A172 (cell line): ENCODE measurements around the gene RND1. TPM values are rescaled to one million over a fixed set of nuclear protein-coding genes. Genes with fewer than 3 reads are reported as not detected.
"Not testable (repeated sequence)": the region's sequence is repeated elsewhere in the genome, so short reads cannot be mapped to it uniquely, and the experiment has no call there.

ENCODE experiments used
- DNase-seq: peaks from one replicate; pipeline ENCODE4 v3.0.0-alpha.2; 2015; ENCODE audit warnings: low spot score
- total RNA-seq: library from RNA; depleted of rRNA; stranded (reverse); fragments of >200 nt; shearing (Covaris generic); gene quantifications from 2 replicates; pipeline ENCODE4 v1.2.3, GENCODE V29; 2014; rRNA removed

Gene RND1
- 0.12 and 0.24 TPM in 2 replicates for total RNA-seq

- DNase-seq = peak; percentile 91
These were observed at the start of gene RND1 for GRCh38 chr12:48865281-48866051. RND1 (minus strand) TSS chr12:48865870; CDS start chr12:48865767, 103 bp downstream.

GRCh38 chr12:48910196-48910595 is 44.5 kb upstream of the RND1 start:
- no peak for DNase-seq

GRCh38 chr12:48909698-48910097 is 44.0 kb upstream of the RND1 start:
- DNase-seq = not testable (repeated sequence)

DNA sequence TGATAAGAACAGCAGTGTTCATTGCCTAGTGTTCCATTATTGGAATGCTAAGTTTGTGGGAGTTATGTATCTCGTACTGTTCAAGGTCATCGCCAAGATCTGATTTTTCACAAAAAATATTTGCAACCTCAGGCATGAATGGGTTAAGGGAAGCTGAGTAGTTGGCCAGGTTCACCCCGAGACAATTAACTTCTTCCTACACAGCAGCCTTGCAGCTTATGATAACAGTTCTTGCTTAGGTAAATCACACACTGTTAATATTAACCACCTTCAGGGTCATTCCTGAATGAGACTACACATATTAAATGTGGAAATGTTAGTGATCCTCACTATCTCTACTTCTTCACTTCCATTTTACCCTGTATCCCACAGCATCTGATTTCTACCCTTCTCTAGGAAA is 41.6 kb upstream of the RND1 start:
- DNase-seq = no peak

DNA sequence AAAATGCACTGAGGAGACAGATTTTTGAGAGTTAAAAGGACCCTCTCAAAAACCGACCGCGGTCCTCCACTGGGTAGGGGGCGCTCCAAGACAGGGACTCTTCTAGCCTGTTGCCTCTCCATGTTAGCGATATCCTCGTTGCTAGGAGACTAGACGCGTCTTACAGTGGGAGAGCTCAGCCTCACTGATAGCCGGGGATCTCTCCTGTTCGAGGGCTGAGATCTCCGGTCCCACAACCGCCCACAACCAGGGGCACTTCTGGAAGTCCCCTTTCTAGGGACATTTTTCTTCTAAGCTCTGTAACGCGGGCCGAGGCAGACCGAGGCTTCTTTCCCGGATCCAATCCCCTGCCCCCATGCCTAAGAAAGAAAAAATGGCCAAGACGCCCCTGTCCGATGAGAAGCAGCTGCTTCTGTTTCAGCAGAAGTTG is 38.3 kb upstream of the RND1 start:
- peak; percentile 70 for DNase-seq

DNA sequence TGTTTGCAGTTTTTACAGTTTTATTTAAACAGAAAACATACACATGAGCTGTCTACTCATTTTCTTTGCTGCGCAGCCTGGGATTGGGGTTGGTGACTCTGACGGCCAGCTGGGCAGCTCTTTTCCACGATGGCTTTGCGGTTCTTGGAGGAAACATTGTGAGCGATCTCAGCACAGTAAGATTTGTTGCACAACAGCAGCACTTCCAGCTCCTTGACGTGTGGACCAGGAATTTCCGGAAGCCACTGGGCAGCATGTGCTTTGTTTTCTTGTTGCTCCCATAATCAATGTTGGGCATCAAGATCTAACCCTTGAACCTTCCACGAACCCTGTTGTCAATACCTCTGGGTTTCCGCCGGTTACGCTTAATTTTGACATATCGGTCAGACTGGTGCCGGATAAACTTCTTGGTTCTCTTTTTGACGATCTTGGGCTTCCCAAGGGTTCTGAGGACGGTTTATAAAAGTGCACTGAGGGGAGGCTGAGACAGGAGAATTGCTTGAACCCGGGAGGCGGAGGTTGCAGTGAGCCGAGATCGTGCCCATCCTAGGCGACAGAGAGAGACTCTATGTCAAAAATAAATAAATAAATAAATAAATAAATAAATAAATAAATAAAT is 37.8 kb upstream of the RND1 start:
- no peak for DNase-seq

DNA sequence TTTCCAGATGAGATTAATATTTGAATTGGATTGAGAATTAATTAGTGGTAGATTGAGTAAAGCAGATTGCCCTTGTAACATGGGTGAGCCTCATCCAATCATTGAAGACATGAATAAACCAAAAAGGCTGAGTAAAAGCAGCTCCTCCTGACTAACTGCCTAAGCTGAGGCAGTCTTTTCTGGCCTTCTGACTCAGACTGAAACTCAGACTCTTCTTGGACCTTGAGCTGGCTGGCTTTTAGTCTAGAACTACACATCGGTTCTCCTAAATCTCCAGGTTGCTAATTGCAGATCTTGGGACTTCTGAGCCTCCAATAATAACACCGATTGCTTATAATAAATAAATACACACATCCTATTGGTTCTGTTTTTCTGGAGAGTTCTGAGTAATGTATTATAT is 35.6 kb upstream of the RND1 start:
- DNase-seq = no peak

GRCh38 chr12:48899651-48900050 is 34.0 kb upstream of the RND1 start:
- DNase-seq = no peak

- DNase-seq = no peak
These were observed 28.6 kb upstream of the RND1 start for GRCh38 chr12:48894271-48894670.

DNA sequence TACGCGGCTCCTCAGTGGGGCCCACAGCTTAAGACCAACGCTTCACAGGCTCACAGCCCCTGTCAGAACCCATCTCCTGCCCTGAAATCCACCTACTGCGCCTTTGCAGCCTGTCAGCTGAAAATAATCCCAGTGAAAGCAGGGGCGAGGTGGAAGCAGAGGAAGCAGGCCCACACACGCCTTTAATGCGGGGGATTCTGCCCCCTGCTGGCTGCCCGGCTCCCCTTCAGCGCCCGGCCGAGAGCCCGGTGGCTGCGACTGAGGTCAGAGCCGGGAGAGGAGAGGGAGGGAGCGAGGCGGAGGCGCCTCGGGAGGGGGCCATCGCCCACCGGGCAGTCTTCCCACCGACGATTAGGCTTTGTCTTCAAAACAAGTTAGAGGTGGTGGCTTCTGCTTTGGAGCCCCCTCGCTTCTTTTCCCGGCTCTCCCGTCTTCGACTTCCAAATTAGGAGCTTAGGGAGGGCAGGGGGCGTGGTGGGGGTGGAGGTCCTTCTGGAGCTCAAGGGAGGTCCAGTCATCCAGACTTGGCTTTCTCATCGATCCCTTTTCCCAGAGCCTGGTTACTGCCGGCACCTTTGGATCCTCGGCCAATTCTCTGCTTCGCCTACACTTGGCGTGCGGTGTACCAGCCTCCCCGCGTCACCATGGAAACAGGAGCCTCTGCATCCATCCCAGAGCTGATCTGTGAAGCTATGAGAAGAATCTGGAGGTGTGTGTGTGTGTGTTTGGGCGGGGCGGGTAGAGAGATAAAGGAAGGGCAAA is 25.2 kb upstream of the RND1 start:
- peak; percentile 53 for DNase-seq

- DNase-seq = no peak
These were observed 24.0 kb upstream of the RND1 start for GRCh38 chr12:48889679-48890078.

GRCh38 chr12:48883305-48884161 is 17.9 kb upstream of the RND1 start:
- no peak for DNase-seq

GRCh38 chr12:48882972-48883304 is 17.3 kb upstream of the RND1 start:
- no peak for DNase-seq

DNA sequence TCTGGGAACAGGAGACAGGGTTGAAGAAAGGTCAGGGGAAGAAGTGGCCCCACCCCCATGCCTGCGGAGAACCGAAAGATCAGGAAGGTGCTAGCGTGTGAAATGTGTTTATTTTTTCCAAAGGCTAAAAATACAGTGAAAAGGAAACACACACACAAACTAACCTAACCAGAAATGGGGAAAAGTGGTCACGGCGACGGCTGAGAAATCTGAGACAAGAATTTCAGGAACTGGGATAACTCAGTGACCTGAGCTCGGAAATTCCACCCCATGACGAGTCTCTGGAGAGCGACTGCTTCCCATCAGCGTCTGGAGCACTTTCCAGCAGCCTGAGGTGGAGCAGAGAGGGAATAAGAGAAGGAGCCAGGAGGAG is 16.6 kb upstream of the RND1 start:
- no peak for DNase-seq

DNA sequence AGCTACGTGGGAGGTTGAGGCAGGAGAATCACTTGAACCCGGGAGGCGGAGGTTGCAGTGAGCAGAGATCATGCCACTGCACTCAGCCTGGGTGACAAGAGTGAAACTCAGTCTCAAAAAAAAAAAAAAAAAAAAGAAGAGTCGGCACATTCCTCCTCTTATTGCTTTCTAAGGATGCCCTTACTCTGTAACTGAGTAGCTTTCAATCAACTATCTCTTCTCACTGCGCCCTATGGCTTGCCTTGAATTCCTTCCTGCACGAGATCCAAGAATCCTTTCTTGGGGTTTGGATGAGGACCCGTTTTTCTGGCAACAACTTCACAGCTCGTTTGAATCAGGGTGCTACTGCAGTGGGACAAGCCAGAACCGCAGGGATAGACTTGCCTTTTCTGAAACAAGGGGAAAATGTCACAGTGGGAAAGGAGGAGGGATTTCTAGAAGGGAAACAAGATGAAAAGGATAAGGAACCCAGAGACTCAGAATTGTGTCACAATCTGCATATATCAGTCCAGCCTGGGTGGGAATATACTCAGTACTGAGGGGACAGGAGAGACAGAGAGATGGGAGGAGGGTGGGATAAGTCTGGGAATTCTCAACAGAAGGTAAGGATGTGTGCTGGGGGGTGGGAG is 16.1 kb upstream of the RND1 start:
- DNase-seq = no peak

DNA sequence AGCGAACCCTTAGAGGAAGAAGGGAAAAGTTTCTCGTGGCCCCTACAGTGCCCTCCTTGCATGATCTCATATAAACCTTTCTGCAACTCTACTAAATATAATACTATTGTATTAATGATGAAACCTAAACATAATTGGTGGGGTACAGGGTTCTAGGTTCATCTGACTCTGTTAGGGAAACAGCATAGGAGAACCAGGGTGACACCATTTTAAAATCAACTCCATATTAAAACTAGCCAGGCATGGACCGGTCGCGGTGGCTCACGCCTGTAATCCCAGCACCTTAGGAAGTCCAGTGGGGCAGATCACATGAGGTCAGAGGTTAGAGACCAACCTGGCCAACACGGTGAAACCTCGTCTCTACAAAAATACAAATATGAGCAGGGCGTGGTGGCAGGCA is 15.0 kb upstream of the RND1 start:
- DNase-seq = no peak

DNA sequence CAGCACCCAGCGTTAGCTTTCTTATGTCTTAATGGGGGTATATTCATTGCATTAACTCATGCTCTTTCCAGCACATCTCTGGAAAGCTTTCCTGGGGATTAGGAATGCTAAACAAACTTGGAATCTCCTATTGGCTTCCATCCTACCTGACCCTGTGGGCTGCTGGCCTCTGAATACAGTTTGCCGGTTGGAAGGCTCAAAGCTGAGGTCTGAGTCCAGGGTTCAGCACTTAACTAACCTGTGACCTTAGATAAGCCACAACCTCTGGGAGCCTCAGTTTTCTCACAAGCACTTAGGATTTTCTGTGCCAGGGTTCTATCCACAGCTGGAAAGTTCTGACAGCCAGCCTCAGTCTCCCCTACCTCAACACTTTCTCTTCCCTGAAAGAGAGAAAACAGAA is 12.9 kb upstream of the RND1 start:
- no peak for DNase-seq

DNA sequence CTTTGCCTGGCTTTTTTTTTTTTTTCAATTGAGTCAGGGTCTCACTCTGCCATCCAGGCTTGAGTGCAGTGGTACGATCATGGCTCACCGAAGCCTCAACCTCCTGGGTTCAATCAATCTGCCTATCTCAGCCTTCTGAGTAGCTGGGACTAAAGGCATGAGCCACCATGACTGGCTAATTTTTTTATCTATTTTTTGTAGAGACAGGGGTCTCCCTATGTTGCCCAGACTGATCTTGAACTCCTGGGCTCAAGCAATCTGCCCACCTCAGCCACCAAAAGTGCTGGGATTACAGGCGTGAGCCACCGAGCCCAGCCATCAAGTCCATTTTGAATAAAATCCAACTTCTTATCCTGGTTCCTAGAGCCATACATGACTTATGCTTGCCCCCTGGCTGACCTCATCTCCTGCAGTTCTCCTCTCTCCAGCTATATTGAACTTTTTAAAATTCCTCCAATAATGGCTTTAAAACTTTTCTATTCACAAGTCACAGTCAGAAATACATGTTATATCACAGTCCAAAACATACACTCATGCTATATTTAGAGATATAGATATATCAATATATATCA is 10.4 kb upstream of the RND1 start:
- DNase-seq = no peak

- DNase-seq = not testable (repeated sequence)
These were observed 7.9 kb upstream of the RND1 start for GRCh38 chr12:48873534-48873933.

DNA sequence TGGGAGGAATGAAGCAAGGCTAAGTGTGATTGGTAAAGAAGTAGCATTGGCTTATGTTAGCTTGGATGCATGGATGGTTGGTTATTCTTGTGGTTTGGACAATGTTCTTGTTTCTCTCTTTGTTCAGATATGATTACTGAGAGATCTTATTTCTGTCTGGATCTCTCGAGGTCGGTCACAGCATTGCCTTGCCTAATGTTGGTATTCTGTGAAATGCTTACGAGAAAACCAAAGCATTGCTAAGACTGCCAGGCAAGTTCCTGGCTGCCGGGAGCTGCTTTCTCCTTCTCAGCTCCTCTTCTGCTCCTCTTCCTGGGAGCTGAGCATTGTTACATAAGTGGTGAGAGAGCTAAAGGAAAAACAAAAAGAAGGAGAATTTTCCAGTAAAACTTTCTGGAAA is 7.4 kb upstream of the RND1 start:
- no peak for DNase-seq

DNA sequence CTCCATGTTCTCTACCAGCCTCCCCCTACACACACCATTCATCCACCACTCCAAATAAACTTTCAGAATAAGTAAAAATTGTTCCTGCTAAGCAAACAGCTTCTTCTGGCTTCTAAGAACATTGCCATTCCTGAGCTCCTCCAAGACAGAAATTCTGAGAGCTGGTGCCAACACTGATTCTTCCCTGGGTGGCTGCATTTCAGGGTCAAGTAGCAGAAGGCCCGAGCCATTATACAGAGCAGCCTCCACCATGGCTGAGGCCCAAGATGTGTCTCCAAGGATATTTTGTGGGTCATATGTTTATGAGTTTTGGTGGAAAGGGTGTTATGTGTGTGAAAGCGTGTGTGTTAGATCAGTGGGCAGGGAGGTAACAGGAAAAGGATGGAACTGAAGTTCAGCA is 3.5 kb upstream of the RND1 start:
- DNase-seq = no peak
